Measurements from ENCODE around the gene MYRF.

MYRF gene

GRCh38 chr11:61742391-61742790 is 10.0 kb upstream of the MYRF start:
- DNase-seq: no peak

GRCh38 chr11:61743486-61744095 is 8.8 kb upstream of the MYRF start:
- no peak for DNase-seq

GRCh38 chr11:61744181-61744580 is 8.3 kb upstream of the MYRF start:
- DNase-seq: no peak

GRCh38 chr11:61744609-61745156 is 7.8 kb upstream of the MYRF start:
- no peak for DNase-seq

- no peak for DNase-seq
These were observed 6.5 kb upstream of the MYRF start for GRCh38 chr11:61745781-61746441.

GRCh38 chr11:61746442-61747191 is 5.8 kb upstream of the MYRF start:
- no peak for DNase-seq

- DNase-seq: no peak
These were observed 5.1 kb upstream of the MYRF start for GRCh38 chr11:61747192-61747966.

- DNase-seq: no peak
These were observed 4.5 kb upstream of the MYRF start for GRCh38 chr11:61747967-61748285.

- no peak for DNase-seq
These were observed 2.7 kb upstream of the MYRF start for GRCh38 chr11:61749591-61750217.

- no peak for DNase-seq
These were observed 1.7 kb upstream of the MYRF start for GRCh38 chr11:61750631-61751273.

GRCh38 chr11:61751384-61751783 is 1.1 kb upstream of the MYRF start:
- no peak for DNase-seq

- no peak for DNase-seq
These were observed 587 bp downstream of the MYRF start for GRCh38 chr11:61752925-61753521.

- DNase-seq: no peak
These were observed 1.2 kb downstream of the MYRF start for GRCh38 chr11:61753672-61754071.

- no peak for DNase-seq
These were observed 2.4 kb downstream of the MYRF start for GRCh38 chr11:61754534-61755482.

- DNase-seq: no peak
These were observed 3.7 kb downstream of the MYRF start for GRCh38 chr11:61756147-61756451.

GRCh38 chr11:61756452-61757212 is 4.2 kb downstream of the MYRF start:
- DNase-seq: no peak

- DNase-seq: no peak
These were observed 4.9 kb downstream of the MYRF start for GRCh38 chr11:61757213-61757862.

GRCh38 chr11:61760946-61761345 is 8.5 kb downstream of the MYRF start:
- DNase-seq: no peak

- no peak for DNase-seq
These were observed 9.2 kb downstream of the MYRF start for GRCh38 chr11:61761440-61762222.

Data from NCI-H1105 treated with DMSO at 0.1 percent for 48 hours (cell line).